Skeletal muscle tissue (tissue), 4 donors: ENCODE measurements around the gene CACNA2D4. TPM values are rescaled to one million over a fixed set of nuclear protein-coding genes. Genes with fewer than 3 reads are reported as not detected.

Experiments used
- H3K27ac ChIP-seq: one replicate; pipeline ENCODE4 v1.7.0; 2013; ENCODE audit warnings: mild to moderate bottlenecking, low read depth, low read length, inconsistent platforms
- H3K27me3 ChIP-seq, 3 donors: one replicate each; pipeline ENCODE4 v1.7.0; 2013; ENCODE audit warnings: low read length in 3 of 3; ENCODE audit not compliant: control insufficient read depth in 3 of 3, insufficient read depth in 3 of 3
- H3K36me3 ChIP-seq, 3 donors: one replicate each; pipeline ENCODE4 v1.7.0; 2013; ENCODE audit warnings: low read length in 3 of 3; ENCODE audit not compliant: control insufficient read depth in 3 of 3, insufficient read depth in 3 of 3
- H3K4me1 ChIP-seq, 3 donors: one replicate each; pipeline ENCODE4 v1.7.0; 2013; ENCODE audit warnings: low read length in 3 of 3, mild to moderate bottlenecking in 3 of 3; ENCODE audit not compliant: control insufficient read depth in 3 of 3, insufficient read depth in 3 of 3
- H3K4me3 ChIP-seq, 3 donors: one replicate each; pipeline ENCODE4 v1.7.0; 2013; ENCODE audit warnings: low read length in 3 of 3
- H3K9ac ChIP-seq, 3 donors: one replicate each; pipeline ENCODE4 v1.7.0; 2013; ENCODE audit warnings: low read length in 3 of 3, mild to moderate bottlenecking in 3 of 3, moderate library complexity in 2 of 3, low read depth in 1 of 3
- H3K9me3 ChIP-seq, 3 donors: one replicate each; pipeline ENCODE4 v1.7.0; 2013; ENCODE audit warnings: low read length in 3 of 3; ENCODE audit not compliant: control insufficient read depth in 3 of 3
- total RNA-seq: library from RNA; depleted of rRNA; stranded (reverse); fragments of >200 nt; gene quantifications from one replicate; pipeline ENCODE4 v1.2.3, GENCODE V29; 2014
- donor health status: Osteomylitis.

CACNA2D4 gene
- total RNA-seq, 1 donor from 2014 or later, result 0.52 TPM

GRCh38 chr12:1799051-1799881 is 119.2 kb downstream of the CACNA2D4 start:
- Histone ChIP-seq H3K4me1 (peaks cover 21 to 31% (median 29%) of the 10 kb centered on the region in 3 donors), H3K36me3 (no peaks in the 10 kb centered on the region), H3K9ac (no peak overlapping the region), H3K27me3 (no peaks in the 10 kb centered on the region), H3K4me3 (no peak overlapping the region), H3K27ac (no peak overlapping the region), H3K9me3 (no peaks in the 10 kb centered on the region)

GRCh38 chr12:1798641-1799020 is 119.8 kb downstream of the CACNA2D4 start:
- no peaks in the 10 kb centered on the region for H3K36me3 ChIP-seq
- no peak overlapping the region for H3K27ac ChIP-seq
- H3K9ac ChIP-seq, result no peak overlapping the region
- no peak overlapping the region for H3K4me3 ChIP-seq
- H3K4me1 ChIP-seq, result peaks cover 22 to 26% (median 24%) of the 10 kb centered on the region in 3 donors
- H3K27me3 ChIP-seq, result no peaks in the 10 kb centered on the region
- no peaks in the 10 kb centered on the region for H3K9me3 ChIP-seq

- Histone ChIP-seq H3K9me3 (no peaks in the 10 kb centered on the region), H3K36me3 (no peaks in the 10 kb centered on the region), H3K9ac (no peak overlapping the region), H3K27ac (no peak overlapping the region), H3K27me3 (no peaks in the 10 kb centered on the region), H3K4me3 (no peak overlapping the region), H3K4me1 (peaks cover 22 to 28% (median 26%) of the 10 kb centered on the region in 3 donors)
These were observed 120.3 kb downstream of the CACNA2D4 start for GRCh38 chr12:1797991-1798640.

GRCh38 chr12:1797011-1797901 is 121.2 kb downstream of the CACNA2D4 start:
- peak overlapping the region; percentile 63 to 84 (median 65) for H3K9ac ChIP-seq
- H3K36me3 ChIP-seq, result no peaks in the 10 kb centered on the region
- H3K27me3 ChIP-seq, result no peaks in the 10 kb centered on the region
- peak overlapping the region; percentile 78 to 87 (median 81) for H3K4me3 ChIP-seq
- peaks cover 22 to 31% (median 26%) of the 10 kb centered on the region in 3 donors for H3K4me1 ChIP-seq
- H3K9me3 ChIP-seq, result no peaks in the 10 kb centered on the region
- H3K27ac ChIP-seq, result peak overlapping the region; percentile 73

GRCh38 chr12:1796515-1797010 is 121.9 kb downstream of the CACNA2D4 start:
- no peaks in the 10 kb centered on the region for H3K9me3 ChIP-seq
- H3K9ac ChIP-seq, result peak overlapping the region; percentile 63 to 84 (median 70)

GRCh38 chr12:1795785-1796514 is 122.5 kb downstream of the CACNA2D4 start:
- Histone ChIP-seq H3K36me3 (no peaks in the 10 kb centered on the region), H3K27me3 (no peaks in the 10 kb centered on the region), H3K27ac (peak overlapping the region; percentile 73), H3K9me3 (no peaks in the 10 kb centered on the region), H3K4me3 (peak overlapping the region; percentile 78 to 87 (median 81)), H3K4me1 (peaks cover 27 to 40% (median 34%) of the 10 kb centered on the region in 3 donors), H3K9ac (peak overlapping the region; percentile 64 to 84 (median 70))

More at GRCh38 chr12:1796515-1797010, 121.9 kb downstream of the CACNA2D4 start:
- peaks cover 23 to 34% (median 30%) of the 10 kb centered on the region in 3 donors for H3K4me1 ChIP-seq
- peak overlapping the region; percentile 73 for H3K27ac ChIP-seq
- no peaks in the 10 kb centered on the region for H3K27me3 ChIP-seq
- H3K36me3 ChIP-seq, result no peaks in the 10 kb centered on the region
- peak overlapping the region; percentile 78 to 87 (median 81) for H3K4me3 ChIP-seq

DNA sequence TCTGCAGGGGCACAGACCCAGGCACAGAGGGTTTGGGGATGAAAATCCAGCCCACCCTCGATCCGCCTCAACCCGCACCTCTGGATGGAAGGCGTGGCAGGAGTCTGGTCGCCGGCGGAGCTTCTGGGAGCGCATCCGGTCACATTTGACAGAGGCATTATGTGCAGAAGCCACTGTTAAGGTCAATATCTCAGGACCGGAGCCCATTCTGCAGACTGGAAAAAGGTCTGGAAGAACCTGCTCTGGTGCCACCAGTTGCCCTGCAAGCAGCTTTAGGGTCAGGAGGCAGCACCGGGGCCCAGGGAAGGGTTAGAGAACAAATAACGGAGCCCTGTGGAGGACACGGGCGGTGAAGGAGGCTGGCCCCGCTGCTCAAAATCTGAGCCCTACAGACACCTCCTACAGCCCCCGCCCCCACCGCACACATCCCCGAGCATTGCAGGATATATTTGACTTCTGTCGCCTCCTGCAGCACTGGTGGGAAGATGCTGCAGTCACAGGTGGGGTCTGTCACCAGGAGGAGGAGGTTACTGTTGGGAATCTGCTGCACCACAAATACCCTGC is 123.1 kb downstream of the CACNA2D4 start:
- H3K4me1 ChIP-seq, result peaks cover 27 to 44% (median 37%) of the 10 kb centered on the region in 3 donors
- H3K4me3 ChIP-seq, result peak overlapping the region; percentile 65 to 69 (median 67)
- H3K27ac ChIP-seq, result peak overlapping the region; percentile 69
- no peaks in the 10 kb centered on the region for H3K36me3 ChIP-seq
- H3K9me3 ChIP-seq, result no peaks in the 10 kb centered on the region
- H3K27me3 ChIP-seq, result no peaks in the 10 kb centered on the region
- H3K9ac ChIP-seq, result peak overlapping the region; percentile 63 to 83 (median 64)

DNA sequence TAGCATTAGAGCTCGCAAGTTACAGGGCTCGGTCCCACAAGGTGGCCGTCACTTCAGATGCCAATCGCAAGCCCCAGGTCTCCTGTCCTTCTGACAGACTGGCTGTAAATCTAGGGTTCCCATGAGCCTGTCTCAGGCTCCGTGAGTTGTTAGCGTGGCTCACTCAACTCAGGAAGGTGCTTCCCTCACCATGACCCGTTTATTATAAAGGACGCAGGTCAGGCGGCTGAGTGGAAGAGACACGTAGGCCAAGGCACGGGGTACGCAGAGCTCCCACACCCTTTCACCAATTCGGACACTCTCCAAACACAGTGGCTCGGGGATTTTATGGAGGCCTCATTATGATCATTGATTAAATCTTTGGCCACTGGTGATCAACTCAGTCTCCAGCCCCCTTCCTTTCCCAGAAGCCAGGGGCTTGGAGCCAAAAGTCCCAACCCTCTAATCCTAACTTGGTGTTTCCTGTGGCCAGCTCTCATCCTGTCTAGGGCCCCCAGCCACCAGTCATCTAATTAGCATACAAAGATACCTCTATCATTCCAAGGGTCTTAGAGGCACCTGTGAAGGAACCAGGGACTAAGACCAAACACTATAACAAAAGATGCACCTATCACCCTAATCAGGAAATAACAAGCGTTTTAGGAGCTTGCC is 123.9 kb downstream of the CACNA2D4 start:
- H3K4me1 ChIP-seq, result peaks cover 27 to 44% (median 37%) of the 10 kb centered on the region in 3 donors
- no peaks in the 10 kb centered on the region for H3K9me3 ChIP-seq
- peak overlapping the region; percentile 69 for H3K27ac ChIP-seq
- H3K9ac ChIP-seq, result no peak overlapping the region
- no peaks in the 10 kb centered on the region for H3K36me3 ChIP-seq
- no peak overlapping the region for H3K4me3 ChIP-seq
- no peaks in the 10 kb centered on the region for H3K27me3 ChIP-seq
